NCI-H2029 treated with DMSO at 0.1 percent for 48 hours (cell line): ENCODE results near the gene CDK9.
A peak's percentile ranks its signal among the peaks of the same experiment; 100 is the strongest.
"Not testable (repeated sequence)": the region's sequence is repeated elsewhere in the genome, so short reads cannot be mapped to it uniquely, and the experiment has no call there.

Experiments
- DNase-seq: peaks from one replicate; lab custom pipeline; 2025; lab: John Stamatoyannopoulos, UW

The CDK9 gene

DNA sequence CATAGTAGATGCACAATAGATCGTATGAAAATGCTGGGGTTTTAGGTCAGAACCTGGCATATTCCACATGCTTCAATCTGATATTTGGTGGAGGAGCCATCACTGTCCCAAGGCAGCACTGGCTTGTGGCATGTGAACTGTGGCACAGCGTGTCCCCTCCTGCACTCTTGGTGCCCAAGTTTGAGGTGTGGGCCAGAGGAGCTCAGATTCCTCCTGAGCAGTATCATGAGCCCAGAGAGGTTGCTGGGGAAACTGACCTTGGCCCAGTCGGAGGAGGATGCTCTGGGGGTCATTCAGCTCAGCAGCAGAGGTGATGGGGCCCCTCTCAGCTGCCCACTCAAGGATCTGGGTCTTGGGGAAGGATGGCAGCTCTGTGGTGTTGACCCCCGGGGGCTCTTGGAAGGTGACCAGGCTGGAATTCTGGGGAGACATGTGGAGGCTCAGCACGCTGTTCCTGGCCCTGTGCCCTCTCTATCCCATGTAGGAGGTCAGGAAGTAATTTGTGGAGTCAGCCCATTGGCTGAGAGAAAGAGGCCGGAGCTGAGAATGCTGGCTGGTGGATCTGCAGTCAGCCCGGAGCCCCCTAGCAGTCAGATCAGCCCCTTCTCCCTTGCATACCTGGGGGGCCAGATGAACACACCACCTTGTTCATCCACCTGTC, 40.5 kb downstream of the CDK9 start:
- no peak for DNase-seq

- DNase-seq, result no peak
These were observed 42.6 kb downstream of the CDK9 start for GRCh38 chr9:127828262-127829031.

DNA sequence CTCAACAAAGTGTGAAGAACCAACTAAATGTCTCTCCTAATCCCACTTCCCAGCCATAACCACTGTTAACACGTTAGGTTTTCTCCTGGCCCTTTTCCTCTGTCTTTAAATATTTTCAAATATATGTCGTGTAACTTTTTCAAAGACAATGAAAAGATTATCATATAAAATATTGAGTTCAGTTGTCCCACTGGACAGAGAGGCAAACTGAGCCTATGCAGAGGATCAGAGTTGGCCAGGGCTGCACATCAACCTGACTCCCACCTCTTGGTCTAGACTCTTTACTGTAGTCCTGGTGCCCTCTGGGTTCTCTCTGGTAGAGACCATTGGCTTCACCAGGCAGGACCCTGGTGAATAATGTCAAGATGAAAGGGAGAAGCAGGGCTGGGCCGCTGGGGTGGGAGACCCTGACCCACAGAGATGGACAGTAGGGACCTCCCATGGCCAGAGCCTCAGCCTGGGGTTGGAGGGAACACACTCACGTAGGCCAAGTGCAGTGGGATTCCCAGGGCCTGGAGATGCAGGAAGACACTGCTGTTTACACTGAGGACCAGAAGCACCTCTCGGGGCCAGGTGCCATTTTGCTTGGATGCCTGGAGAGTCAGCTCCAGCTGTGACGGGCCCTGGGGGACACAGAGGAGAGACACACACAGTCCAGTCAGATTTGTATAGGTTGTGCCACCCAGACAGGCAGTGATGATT, 43.5 kb downstream of the CDK9 start:
- no peak for DNase-seq

DNA sequence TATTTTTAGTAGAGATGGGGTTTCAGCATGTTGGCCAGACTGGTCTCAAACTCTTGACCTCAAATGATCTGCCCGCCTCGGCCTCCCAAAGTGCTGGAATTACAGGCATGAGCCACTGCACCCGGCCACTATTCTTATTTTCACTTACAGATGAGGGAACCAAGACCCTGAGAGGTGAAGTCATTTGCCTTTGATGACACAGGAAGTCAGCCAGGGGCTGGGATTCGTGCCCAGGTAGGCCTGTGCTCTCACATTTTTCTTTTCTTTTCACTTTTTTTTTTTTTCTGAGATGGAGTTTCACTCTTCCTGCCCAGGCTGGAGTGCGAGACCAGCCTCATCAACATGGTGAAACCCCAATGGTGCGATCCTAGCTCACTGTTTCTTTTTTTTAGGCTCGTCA, 46.4 kb downstream of the CDK9 start:
- no peak for DNase-seq

DNA sequence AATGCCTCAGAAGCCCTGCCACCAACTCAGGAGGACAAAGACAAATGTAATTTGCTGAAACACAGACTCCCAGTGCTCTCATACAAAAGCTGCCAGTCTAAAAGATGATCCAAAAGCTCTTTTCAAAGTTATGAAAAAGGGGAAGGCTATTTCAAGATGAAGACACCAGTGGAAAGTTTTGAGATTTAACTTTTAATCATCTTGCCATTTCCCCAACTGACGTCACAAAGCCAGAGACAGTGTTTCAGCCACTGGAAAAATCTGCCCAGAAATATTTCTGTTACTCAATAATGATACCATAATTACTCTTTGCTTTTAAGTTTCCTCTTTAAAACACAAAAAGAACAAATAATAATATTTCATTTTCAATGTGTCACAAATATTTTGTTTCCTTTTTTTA, 47.7 kb downstream of the CDK9 start:
- no peak for DNase-seq

DNA sequence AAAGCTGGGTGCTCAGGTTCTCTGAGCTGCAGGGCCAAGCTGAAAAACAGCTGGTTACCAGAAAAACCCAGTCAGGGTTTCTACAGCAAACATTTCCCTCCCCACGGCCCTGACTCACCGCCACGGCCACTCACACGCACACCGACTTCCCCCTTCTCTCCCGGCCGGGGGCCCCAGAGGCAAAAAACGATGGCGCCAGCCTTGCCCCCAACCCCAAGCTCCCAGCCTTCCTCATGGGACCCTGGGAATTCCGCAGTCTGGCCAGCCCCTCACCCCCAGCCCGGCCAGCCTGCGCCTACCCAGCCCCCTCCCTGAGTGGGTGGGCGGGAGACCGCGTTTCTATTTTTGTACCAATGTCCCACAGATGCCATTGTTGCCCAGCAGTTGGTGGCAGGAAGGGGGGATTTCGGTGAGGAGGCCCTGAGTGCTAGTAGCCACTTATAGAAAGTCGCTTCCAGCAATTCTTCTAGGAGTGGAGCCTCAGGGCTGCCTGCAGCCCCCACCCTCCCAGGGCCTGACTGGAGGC, 50.2 kb downstream of the CDK9 start:
- DNase-seq, result no peak

- not testable (repeated sequence) for DNase-seq
These were observed 50.7 kb downstream of the CDK9 start for GRCh38 chr9:127836561-127836960.

DNA sequence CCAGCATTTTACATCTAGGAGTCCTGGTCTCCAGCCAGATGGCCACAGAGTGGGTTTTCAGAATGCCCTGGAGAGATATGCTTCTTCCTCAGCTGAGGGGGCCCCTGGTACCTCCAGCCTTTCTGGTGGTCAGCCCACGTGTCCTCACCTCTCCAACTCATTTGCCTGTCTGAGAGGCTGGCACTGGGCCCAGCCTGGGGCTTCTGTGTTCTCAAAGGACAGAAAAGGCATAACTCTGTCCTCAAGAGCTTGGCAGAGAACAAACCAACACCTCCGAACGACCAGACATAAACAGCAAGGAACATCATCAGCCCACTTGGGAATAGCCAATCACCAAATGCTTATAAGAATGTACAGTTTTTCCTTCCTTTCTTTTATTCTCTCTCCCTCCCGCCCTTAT, 51.5 kb downstream of the CDK9 start:
- peak; percentile 16 for DNase-seq

GRCh38 chr9:127838375-127839078, 52.7 kb downstream of the CDK9 start:
- DNase-seq, result no peak
